GM18517 (cell line): ENCODE data around the gene RALGAPA2.

Experiments used
- ATAC-seq: cut with Tn5 transposase; IDR thresholded peaks from one replicate; pipeline ENCODE4 v1.9.1; 2021; ENCODE audit warnings: mild to moderate bottlenecking, moderate library complexity; ENCODE audit not compliant: unreplicated experiment

The RALGAPA2 gene

GRCh38 chr20:20582734-20583133, 129.7 kb downstream of the RALGAPA2 start:
- no peak for ATAC-seq

- no peak for ATAC-seq
These were observed 132.3 kb downstream of the RALGAPA2 start for GRCh38 chr20:20580139-20580538.

- no peak for ATAC-seq
These were observed 133.6 kb downstream of the RALGAPA2 start for GRCh38 chr20:20578838-20579237.

- no peak for ATAC-seq
These were observed 138.6 kb downstream of the RALGAPA2 start for GRCh38 chr20:20573797-20574196.

GRCh38 chr20:20571068-20571780, 141.2 kb downstream of the RALGAPA2 start:
- no peak for ATAC-seq

GRCh38 chr20:20568604-20569205, 143.7 kb downstream of the RALGAPA2 start:
- peak; percentile 51 for ATAC-seq

GRCh38 chr20:20567712-20568111, 144.7 kb downstream of the RALGAPA2 start:
- ATAC-seq = no peak

- no peak for ATAC-seq
These were observed 145.9 kb downstream of the RALGAPA2 start for GRCh38 chr20:20566516-20566915.

GRCh38 chr20:20564279-20564678, 148.2 kb downstream of the RALGAPA2 start:
- ATAC-seq = no peak

- ATAC-seq = peak; percentile 51
These were observed 149.9 kb downstream of the RALGAPA2 start for GRCh38 chr20:20562507-20562906.

- no peak for ATAC-seq
These were observed 150.6 kb downstream of the RALGAPA2 start for GRCh38 chr20:20561841-20562240.

- ATAC-seq = no peak
These were observed 151.3 kb downstream of the RALGAPA2 start for GRCh38 chr20:20561172-20561571.

GRCh38 chr20:20557406-20557805, 155.0 kb downstream of the RALGAPA2 start:
- no peak for ATAC-seq

GRCh38 chr20:20555838-20556237, 156.6 kb downstream of the RALGAPA2 start:
- ATAC-seq = no peak

GRCh38 chr20:20554951-20555350, 157.5 kb downstream of the RALGAPA2 start:
- ATAC-seq = no peak

GRCh38 chr20:20553541-20553940, 158.9 kb downstream of the RALGAPA2 start:
- no peak for ATAC-seq

GRCh38 chr20:20552076-20552475, 160.4 kb downstream of the RALGAPA2 start:
- ATAC-seq = no peak

- ATAC-seq = no peak
These were observed 161.0 kb downstream of the RALGAPA2 start for GRCh38 chr20:20551409-20551808.

GRCh38 chr20:20549704-20550103, 162.7 kb downstream of the RALGAPA2 start:
- ATAC-seq = no peak

GRCh38 chr20:20549267-20549612, 163.2 kb downstream of the RALGAPA2 start:
- ATAC-seq = no peak

GRCh38 chr20:20548527-20549266, 163.7 kb downstream of the RALGAPA2 start:
- no peak for ATAC-seq

GRCh38 chr20:20547876-20548266, 164.6 kb downstream of the RALGAPA2 start:
- ATAC-seq = no peak
